Muscle of arm (tissue), 12 donors: ENCODE results near the gene ELK4. TPM values are rescaled to one million over a fixed set of nuclear protein-coding genes. Genes with fewer than 3 reads are reported as not detected.

Experiments
- DNase-seq: peaks from one replicate; pipeline ENCODE4 v3.0.0-alpha.2; 2013
- polyA plus RNA-seq, 12 donors: library from polyadenylated mRNA; unstranded; fragments of 120-200 nt; gene quantifications; one replicate each; pipeline ENCODE4 v1.2.1, GENCODE V29; 2013; ENCODE audit not compliant: insufficient read length in 12 of 12

Gene ELK4
- polyA plus RNA-seq, 12 donors, result 13.3 to 25.8 (median 19.9) TPM; not detected in 1

DNA sequence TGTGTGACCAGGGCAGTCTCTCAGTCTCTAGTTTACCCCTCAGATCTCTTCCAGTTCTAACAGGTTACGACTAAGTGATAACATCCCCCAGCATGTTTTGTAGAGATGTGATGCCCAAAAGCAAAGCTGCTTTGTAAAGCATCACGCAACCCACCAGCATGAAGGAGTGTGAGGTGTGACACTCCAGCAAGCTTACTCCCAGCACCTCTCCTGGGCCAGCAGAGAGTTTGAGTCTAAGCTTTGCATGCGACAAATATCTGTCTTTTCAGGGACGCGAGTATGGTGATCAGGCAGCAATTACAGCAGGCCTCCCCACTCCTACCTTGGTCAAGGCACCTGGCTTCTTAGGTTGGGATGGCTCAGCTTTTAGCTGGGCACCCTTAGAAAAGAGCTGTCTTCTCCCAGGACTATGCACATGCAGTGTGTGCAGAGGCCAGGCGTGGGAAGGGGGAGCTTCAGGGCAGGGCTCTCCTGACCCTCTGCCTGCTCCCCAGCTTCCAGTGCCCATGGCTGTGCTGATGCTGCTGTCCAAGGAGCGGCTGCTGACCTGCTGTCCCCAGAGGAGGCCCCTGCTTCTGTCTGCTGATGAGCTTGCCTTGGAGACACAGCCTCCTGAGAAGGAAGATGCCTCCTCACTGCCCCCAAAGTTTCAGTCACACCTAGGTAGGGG is 48.2 kb downstream of the ELK4 start:
- DNase-seq, result no peak

DNA sequence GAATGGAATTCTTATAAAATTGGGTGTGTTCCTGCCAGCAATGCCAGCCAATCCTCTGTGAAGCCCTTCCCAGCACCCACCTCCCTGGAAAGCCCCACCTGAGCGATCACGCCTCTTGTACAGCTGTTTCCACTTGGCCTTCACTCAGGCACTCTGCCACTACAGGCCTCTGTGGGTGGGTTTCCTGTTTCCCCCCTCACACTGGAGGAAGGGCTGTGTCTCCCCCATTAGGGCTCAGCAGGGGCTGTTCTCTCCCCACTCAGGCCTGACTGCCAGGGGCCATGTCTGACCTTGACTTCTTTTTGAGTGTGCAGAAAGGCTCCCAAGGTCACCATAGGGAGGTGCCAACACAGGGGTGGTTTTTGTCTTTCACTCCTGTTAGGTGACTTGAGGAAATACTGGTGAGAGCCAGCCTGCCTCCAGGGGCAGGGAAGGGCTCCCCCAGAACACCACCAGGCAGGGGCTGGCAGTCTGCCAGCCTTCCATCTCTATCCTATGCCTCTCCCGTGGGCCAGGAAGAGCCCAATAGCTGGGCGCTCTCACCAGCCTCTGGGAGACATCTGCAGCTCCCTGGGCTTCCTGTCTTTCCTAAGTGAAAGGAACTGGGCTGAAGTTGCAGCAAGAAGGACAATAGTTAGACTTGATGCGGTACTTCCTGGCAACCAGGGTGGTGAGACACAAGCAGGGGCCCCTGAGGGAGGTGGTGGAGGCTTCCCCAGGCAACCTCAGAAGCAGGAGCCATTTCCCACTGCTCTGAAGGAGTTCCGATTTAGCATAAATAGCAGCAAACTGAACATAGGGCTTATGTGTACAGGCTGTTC is 49.1 kb downstream of the ELK4 start:
- no peak for DNase-seq

- DNase-seq, result no peak
Measured at GRCh38 chr1:205582046-205582445, 49.8 kb downstream of the ELK4 start.

GRCh38 chr1:205581321-205581980 is 50.4 kb downstream of the ELK4 start:
- DNase-seq, result no peak

DNA sequence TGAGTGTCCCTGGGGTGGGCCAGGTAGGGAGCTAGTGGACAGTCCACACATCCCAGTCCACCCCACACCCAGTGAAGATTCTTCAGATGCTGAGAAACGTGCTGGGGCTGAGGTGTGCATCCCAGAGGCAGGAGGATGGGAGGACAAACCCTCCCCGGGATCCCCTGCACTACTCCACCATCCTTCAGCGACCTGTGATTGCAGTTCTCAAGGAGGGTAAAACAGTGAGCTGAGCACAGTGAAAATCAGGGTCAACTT is 51.0 kb downstream of the ELK4 start:
- no peak for DNase-seq

DNA sequence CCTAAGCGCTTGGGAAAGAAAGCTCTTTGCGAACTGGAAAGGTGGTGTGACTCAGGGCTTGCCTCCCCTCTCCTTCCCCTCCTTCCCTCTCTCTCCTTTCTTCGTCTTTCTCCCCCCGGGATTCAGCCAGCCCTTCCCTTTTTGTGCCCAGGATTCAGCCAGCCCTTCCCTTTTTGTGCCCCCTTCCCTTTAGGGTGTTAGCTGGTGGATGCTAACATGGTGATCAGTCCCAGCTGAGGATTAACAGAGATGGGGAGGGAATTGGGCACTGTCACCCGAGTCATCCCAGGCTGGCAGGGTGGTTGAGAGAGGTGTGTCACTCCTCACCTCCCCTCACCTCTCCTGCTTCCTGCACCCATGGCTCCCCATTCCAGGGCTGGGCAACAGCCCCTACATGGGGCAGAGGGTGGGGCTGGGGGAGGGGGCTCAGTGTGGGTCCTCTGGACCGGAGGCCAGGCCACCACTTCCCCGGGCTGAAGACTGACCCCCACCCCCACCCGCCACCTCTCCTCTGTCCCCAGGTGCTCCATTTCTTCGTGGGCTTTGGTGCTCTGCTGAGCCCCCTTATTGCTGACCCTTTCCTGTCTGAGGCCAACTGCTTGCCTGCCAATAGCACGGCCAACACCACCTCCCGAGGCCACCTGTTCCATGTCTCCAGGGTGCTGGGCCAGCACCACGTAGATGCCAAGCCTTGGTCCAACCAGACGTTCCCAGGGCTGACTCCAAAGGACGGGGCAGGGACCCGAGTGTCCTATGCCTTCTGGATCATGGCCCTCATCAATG is 51.5 kb downstream of the ELK4 start:
- no peak for DNase-seq

DNA sequence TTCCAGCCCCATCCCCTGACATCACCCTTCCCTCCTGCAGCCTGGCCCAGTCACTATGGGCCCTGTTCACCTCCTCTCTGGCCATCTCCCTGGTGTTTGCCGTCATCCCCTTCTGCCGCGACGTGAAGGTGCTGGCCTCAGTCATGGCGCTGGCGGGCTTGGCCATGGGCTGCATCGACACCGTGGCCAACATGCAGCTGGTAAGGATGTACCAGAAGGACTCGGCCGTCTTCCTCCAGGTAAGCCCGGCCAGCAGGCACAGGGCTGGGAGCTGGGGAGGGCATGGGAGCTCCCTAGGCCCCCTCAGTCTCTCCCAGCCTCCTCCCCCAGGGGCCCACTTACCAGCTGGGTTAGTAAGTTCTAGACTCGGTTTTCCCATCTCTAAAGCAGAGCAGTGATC is 52.1 kb downstream of the ELK4 start:
- DNase-seq, result no peak

- no peak for DNase-seq
Measured at GRCh38 chr1:205578780-205579571, 52.8 kb downstream of the ELK4 start.

DNA sequence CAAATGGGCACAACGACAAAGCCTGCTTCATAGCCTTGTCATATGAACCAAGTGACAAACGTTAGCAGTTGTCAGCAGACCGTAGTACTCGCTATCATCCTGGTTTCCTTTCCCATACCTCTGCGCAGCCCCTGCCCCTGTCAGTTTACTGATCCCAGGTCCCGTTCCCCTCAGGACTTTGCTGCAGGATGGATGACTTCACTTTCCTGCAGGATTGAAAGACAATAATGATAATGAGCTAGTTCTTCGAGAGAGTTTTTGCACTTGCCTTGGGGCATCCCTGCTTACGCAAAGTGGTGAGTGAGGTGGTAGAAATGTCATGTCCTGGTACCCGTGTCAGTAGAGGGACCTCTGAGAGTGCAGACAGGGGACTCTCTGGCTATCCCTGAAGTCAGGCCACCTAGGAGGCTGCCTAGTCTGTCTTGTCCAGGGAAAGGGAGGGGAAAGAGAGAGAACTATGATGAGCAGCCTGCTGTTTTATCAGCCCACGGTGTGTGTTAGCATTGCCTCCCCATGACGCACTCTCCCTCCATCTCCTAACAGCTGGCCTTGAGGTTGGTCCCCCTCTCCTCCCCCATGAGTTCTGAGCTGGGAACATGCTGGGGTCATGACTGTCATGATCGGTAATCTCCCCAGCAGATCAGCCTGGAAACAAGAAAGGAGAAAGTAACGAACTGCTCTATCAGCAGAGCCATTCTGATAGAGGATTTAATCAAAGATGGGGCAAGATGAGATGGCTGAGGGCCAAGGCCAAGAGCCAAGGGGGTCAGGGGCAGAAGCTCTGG is 53.7 kb downstream of the ELK4 start:
- DNase-seq, result no peak

GRCh38 chr1:205576805-205577761 is 54.7 kb downstream of the ELK4 start:
- no peak for DNase-seq

DNA sequence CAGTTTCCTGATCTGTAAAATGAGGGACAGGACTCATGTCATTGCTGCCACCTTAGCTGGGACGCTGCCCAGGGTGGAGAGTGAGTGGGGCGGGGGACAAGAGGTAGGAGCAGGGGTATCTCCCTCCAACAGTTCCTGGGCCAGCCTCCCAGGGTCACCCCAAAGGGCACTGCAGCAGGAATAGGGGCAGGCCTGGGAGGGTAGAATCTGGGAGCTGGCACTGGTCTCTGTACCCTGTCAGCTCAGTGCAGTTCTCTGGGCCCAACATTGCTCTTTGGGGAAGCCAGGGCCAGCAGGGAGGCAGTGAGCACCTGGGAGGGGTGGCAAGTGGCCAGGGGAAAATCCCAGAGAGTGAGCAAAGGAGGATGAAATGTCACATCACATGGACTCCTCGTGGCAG is 55.8 kb downstream of the ELK4 start:
- DNase-seq, result no peak

DNA sequence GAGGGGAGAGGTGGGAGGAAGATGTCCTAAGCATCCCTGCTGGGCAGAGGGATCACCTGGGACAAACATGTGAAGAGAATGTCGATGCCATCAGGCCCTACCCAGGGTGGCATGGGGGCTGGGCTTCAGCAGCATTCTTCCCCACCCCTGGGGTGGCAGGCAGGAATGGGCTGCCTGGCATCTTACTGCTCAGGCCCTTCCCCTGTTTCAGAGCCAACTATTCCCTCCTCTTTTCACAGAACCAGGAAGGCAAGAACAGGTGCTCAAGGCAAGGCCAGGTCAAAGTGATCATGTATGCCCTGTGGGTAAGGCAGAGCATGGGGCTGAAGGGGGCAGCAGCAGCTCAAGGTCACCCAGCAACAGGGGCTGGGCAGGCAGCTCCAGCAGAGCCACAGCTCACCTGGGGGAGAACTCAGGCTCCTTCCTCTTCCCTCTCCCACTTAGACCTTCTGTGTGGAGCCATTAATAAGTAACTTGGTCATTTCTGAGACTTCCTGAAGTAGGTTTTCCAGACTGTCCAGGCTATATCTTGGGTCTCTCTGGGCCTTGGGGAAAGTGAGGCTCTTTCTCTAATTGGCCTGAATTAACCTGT is 56.4 kb downstream of the ELK4 start:
- DNase-seq, result no peak

DNA sequence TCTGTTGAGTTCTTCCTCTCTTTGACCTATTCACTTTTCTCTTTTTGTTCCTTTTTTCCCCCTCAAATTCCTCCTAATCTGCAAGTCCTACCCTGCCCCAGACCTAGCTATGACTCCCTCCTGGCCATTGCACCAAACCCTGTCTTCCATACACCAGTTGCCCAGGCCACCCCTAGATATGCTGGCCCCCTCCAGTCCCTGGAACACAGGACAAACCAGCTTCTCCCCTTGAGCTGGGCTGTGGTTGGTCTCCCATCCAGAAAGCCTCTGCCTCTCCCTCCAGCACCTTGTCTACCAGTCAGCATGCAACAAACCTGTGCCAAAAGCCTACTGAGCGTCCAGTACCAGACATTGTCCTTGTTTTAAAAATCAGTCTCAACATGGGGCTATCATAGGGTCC is 59.4 kb downstream of the ELK4 start:
- no peak for DNase-seq

DNA sequence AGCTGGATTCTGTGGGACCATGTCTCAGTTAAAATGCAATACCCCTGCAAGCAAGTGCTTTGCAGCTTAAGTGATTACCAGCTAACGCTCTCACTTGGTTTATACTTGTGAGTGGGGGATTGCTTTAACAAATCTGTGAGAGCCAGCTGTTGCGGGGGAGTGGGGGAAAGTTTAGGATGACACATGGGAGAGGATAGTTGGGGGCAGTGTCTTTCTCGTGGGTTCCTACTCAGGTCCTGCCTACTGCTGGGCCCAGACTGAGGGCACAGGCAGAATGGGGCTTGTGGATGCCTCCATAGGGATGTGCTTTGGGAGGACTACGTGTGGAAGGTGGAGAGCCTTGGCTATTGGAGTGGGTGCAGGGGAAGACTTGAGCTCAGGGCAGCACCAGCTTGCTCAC is 60.1 kb downstream of the ELK4 start:
- no peak for DNase-seq

GRCh38 chr1:205570796-205571537 is 60.8 kb downstream of the ELK4 start:
- no peak for DNase-seq

- no peak for DNase-seq
Measured at GRCh38 chr1:205570173-205570501, 61.7 kb downstream of the ELK4 start.

GRCh38 chr1:205569411-205570172 is 62.2 kb downstream of the ELK4 start:
- no peak for DNase-seq
